ENCODE measurements around the gene ACTR1A.

GRCh38 chr10:102475451-102476040, 27.0 kb downstream of the ACTR1A start:
- TF ChIP-seq CTCF (IDR thresholded peaks at IDR 0.05; ENCODE audit: insufficient read depth, low read length) (no peak), REST (IDR thresholded peaks at IDR 0.05; ENCODE audit: insufficient replicate concordance, low read depth) (no peak), POLR2AphosphoS5 (IDR thresholded peaks at IDR 0.05; ENCODE audit: low read depth) (no peak)
